NCI-H82 treated with DMSO at 0.1 percent for 48 hours (cell line): ENCODE data around the gene PLD5.
"Not testable (repeated sequence)": the region's sequence is repeated elsewhere in the genome, so short reads cannot be mapped to it uniquely, and the experiment has no call there.

ENCODE experiments used
- DNase-seq: peaks from one replicate; lab custom pipeline; 2025; ENCODE audit not compliant: unreplicated experiment; lab: John Stamatoyannopoulos, UW

Gene PLD5

GRCh38 chr1:242065813-242066212, 458.7 kb downstream of the PLD5 start:
- DNase-seq, result no peak

- no peak for DNase-seq
Observed at GRCh38 chr1:242062271-242062670, 462.2 kb downstream of the PLD5 start.

- DNase-seq, result no peak
Observed at GRCh38 chr1:242059976-242060375, 464.5 kb downstream of the PLD5 start.

- DNase-seq, result not testable (repeated sequence)
Observed at GRCh38 chr1:242058582-242058981, 465.9 kb downstream of the PLD5 start.

GRCh38 chr1:242058181-242058580, 466.3 kb downstream of the PLD5 start:
- not testable (repeated sequence) for DNase-seq

GRCh38 chr1:242057745-242058115, 466.8 kb downstream of the PLD5 start:
- DNase-seq, result no peak

- DNase-seq, result no peak
Observed at GRCh38 chr1:242056988-242057744, 467.3 kb downstream of the PLD5 start.

- no peak for DNase-seq
Observed at GRCh38 chr1:242055749-242056320, 468.7 kb downstream of the PLD5 start.

- DNase-seq, result no peak
Observed at GRCh38 chr1:242043165-242043564, 481.3 kb downstream of the PLD5 start.

- DNase-seq, result no peak
Observed at GRCh38 chr1:242034392-242034791, 490.1 kb downstream of the PLD5 start.

- no peak for DNase-seq
Observed at GRCh38 chr1:242033447-242033846, 491.1 kb downstream of the PLD5 start.
